NCI-H526 (cell line): Measurements from ENCODE around the gene DPEP2.
"Not testable (repeated sequence)": the region's sequence is repeated elsewhere in the genome, so short reads cannot be mapped to it uniquely, and the experiment has no call there.

Source experiments
- DNase-seq, 2 experiments: peaks; one replicate each; lab custom pipeline; 2025; lab: John Stamatoyannopoulos, UW

The DPEP2 gene

GRCh38 chr16:67954421-67955196 is 44.7 kb downstream of the DPEP2 start:
- DNase-seq = no peak

GRCh38 chr16:67953641-67954375 is 45.5 kb downstream of the DPEP2 start:
- DNase-seq = no peak

- no peak for DNase-seq
These were observed 47.8 kb downstream of the DPEP2 start for GRCh38 chr16:67951485-67951884.

GRCh38 chr16:67950335-67950843 is 48.9 kb downstream of the DPEP2 start:
- DNase-seq = no peak

GRCh38 chr16:67949645-67950044 is 49.6 kb downstream of the DPEP2 start:
- no peak for DNase-seq

GRCh38 chr16:67948015-67948414 is 51.3 kb downstream of the DPEP2 start:
- peak in 1 of 2 experiments; percentile 35 for DNase-seq

- DNase-seq = no peak
These were observed 52.2 kb downstream of the DPEP2 start for GRCh38 chr16:67946966-67947558.

- no peak for DNase-seq
These were observed 53.1 kb downstream of the DPEP2 start for GRCh38 chr16:67946128-67946569.

- DNase-seq = no peak
These were observed 53.8 kb downstream of the DPEP2 start for GRCh38 chr16:67945392-67945933.

- no peak for DNase-seq
These were observed 54.4 kb downstream of the DPEP2 start for GRCh38 chr16:67944690-67945391.

- no peak for DNase-seq
These were observed 55.4 kb downstream of the DPEP2 start, which contains the start of gene LCAT for GRCh38 chr16:67943619-67944504. LCAT (minus strand) TSS chr16:67944120; CDS start chr16:67944101, 19 bp downstream.

GRCh38 chr16:67943256-67943618 is 56.0 kb downstream of the DPEP2 start:
- no peak for DNase-seq

GRCh38 chr16:67942510-67943255 is 56.6 kb downstream of the DPEP2 start:
- no peak for DNase-seq

- DNase-seq = peak in 1 of 2 experiments; percentile 43
These were observed 57.1 kb downstream of the DPEP2 start for GRCh38 chr16:67942200-67942509.

- no peak for DNase-seq
These were observed 57.6 kb downstream of the DPEP2 start for GRCh38 chr16:67941469-67942199.

- no peak for DNase-seq
These were observed 58.7 kb downstream of the DPEP2 start for GRCh38 chr16:67940446-67941089.

GRCh38 chr16:67939507-67940445 is 59.5 kb downstream of the DPEP2 start:
- no peak for DNase-seq

GRCh38 chr16:67937713-67938112 is 61.6 kb downstream of the DPEP2 start:
- not testable (repeated sequence) for DNase-seq
